Measurements from ENCODE around the gene RNASEL.

RNASEL gene

GRCh38 chr1:182629499-182630096 lies 40.5 kb upstream of the RNASEL start:
- H3K36me3 ChIP-seq (ENCODE audit: control insufficient read depth, insufficient read depth, low read length) = no peaks in the 10 kb centered on the region
- no peaks in the 10 kb centered on the region for H3K27me3 ChIP-seq (ENCODE audit: control insufficient read depth, insufficient read depth, low read length)
- no peak overlapping the region for H3K4me3 ChIP-seq (ENCODE audit: low read depth, low read length)
- H3K9me3 ChIP-seq (ENCODE audit: control insufficient read depth, insufficient read depth, low read depth, low read length) = no peaks in the 10 kb centered on the region
- H3K9ac ChIP-seq (ENCODE audit: low read length) = no peak overlapping the region
- H3K27ac ChIP-seq (ENCODE audit: low read depth, low read length) = no peak overlapping the region
- peaks cover 44% of the 10 kb centered on the region for H3K4me1 ChIP-seq (ENCODE audit: control insufficient read depth, insufficient read depth, low read length)

GRCh38 chr1:182629080-182629479 lies 40.0 kb upstream of the RNASEL start:
- H3K4me3 ChIP-seq (ENCODE audit: low read depth, low read length) = no peak overlapping the region
- no peaks in the 10 kb centered on the region for H3K36me3 ChIP-seq (ENCODE audit: control insufficient read depth, insufficient read depth, low read length)
- H3K4me1 ChIP-seq (ENCODE audit: control insufficient read depth, insufficient read depth, low read length) = peaks cover 43% of the 10 kb centered on the region
- H3K27me3 ChIP-seq (ENCODE audit: control insufficient read depth, insufficient read depth, low read length) = no peaks in the 10 kb centered on the region
- H3K9me3 ChIP-seq (ENCODE audit: control insufficient read depth, insufficient read depth, low read depth, low read length) = no peaks in the 10 kb centered on the region
- no peak overlapping the region for H3K9ac ChIP-seq (ENCODE audit: low read length)
- H3K27ac ChIP-seq (ENCODE audit: low read depth, low read length) = no peak overlapping the region

GRCh38 chr1:182628657-182629056 lies 39.6 kb upstream of the RNASEL start:
- no peak overlapping the region for H3K4me3 ChIP-seq (ENCODE audit: low read depth, low read length)
- no peaks in the 10 kb centered on the region for H3K9me3 ChIP-seq (ENCODE audit: control insufficient read depth, insufficient read depth, low read depth, low read length)
- H3K27me3 ChIP-seq (ENCODE audit: control insufficient read depth, insufficient read depth, low read length) = no peaks in the 10 kb centered on the region
- no peaks in the 10 kb centered on the region for H3K36me3 ChIP-seq (ENCODE audit: control insufficient read depth, insufficient read depth, low read length)
- peaks cover 38% of the 10 kb centered on the region for H3K4me1 ChIP-seq (ENCODE audit: control insufficient read depth, insufficient read depth, low read length)
- H3K27ac ChIP-seq (ENCODE audit: low read depth, low read length) = no peak overlapping the region
- no peak overlapping the region for H3K9ac ChIP-seq (ENCODE audit: low read length)

- Histone ChIP-seq H3K9ac (ENCODE audit: low read length) (no peak overlapping the region), H3K27me3 (ENCODE audit: control insufficient read depth, insufficient read depth, low read length) (no peaks in the 10 kb centered on the region), H3K4me3 (ENCODE audit: low read depth, low read length) (no peak overlapping the region), H3K9me3 (ENCODE audit: control insufficient read depth, insufficient read depth, low read depth, low read length) (no peaks in the 10 kb centered on the region), H3K4me1 (ENCODE audit: control insufficient read depth, insufficient read depth, low read length) (peaks cover 32% of the 10 kb centered on the region), H3K27ac (ENCODE audit: low read depth, low read length) (no peak overlapping the region), H3K36me3 (ENCODE audit: control insufficient read depth, insufficient read depth, low read length) (no peaks in the 10 kb centered on the region)
Observed at GRCh38 chr1:182627622-182628021, 38.6 kb upstream of the RNASEL start.

GRCh38 chr1:182626527-182626926 lies 37.5 kb upstream of the RNASEL start:
- Histone ChIP-seq H3K36me3 (ENCODE audit: control insufficient read depth, insufficient read depth, low read length) (no peaks in the 10 kb centered on the region), H3K4me1 (ENCODE audit: control insufficient read depth, insufficient read depth, low read length) (peaks cover 32% of the 10 kb centered on the region), H3K4me3 (ENCODE audit: low read depth, low read length) (no peak overlapping the region), H3K9me3 (ENCODE audit: control insufficient read depth, insufficient read depth, low read depth, low read length) (no peaks in the 10 kb centered on the region), H3K27ac (ENCODE audit: low read depth, low read length) (no peak overlapping the region), H3K27me3 (ENCODE audit: control insufficient read depth, insufficient read depth, low read length) (no peaks in the 10 kb centered on the region), H3K9ac (ENCODE audit: low read length) (no peak overlapping the region)

- H3K9me3 ChIP-seq (ENCODE audit: control insufficient read depth, insufficient read depth, low read depth, low read length) = no peaks in the 10 kb centered on the region
- no peak overlapping the region for H3K27ac ChIP-seq (ENCODE audit: low read depth, low read length)
- no peaks in the 10 kb centered on the region for H3K36me3 ChIP-seq (ENCODE audit: control insufficient read depth, insufficient read depth, low read length)
- H3K27me3 ChIP-seq (ENCODE audit: control insufficient read depth, insufficient read depth, low read length) = no peaks in the 10 kb centered on the region
- peaks cover 29% of the 10 kb centered on the region for H3K4me1 ChIP-seq (ENCODE audit: control insufficient read depth, insufficient read depth, low read length)
- no peak overlapping the region for H3K4me3 ChIP-seq (ENCODE audit: low read depth, low read length)
- H3K9ac ChIP-seq (ENCODE audit: low read length) = no peak overlapping the region
Observed at GRCh38 chr1:182625719-182626504, 36.9 kb upstream of the RNASEL start.

- no peak overlapping the region for H3K9ac ChIP-seq (ENCODE audit: low read length)
- no peak overlapping the region for H3K4me3 ChIP-seq (ENCODE audit: low read depth, low read length)
- peaks cover 20% of the 10 kb centered on the region for H3K4me1 ChIP-seq (ENCODE audit: control insufficient read depth, insufficient read depth, low read length)
- no peaks in the 10 kb centered on the region for H3K36me3 ChIP-seq (ENCODE audit: control insufficient read depth, insufficient read depth, low read length)
- no peak overlapping the region for H3K27ac ChIP-seq (ENCODE audit: low read depth, low read length)
- H3K27me3 ChIP-seq (ENCODE audit: control insufficient read depth, insufficient read depth, low read length) = no peaks in the 10 kb centered on the region
- no peaks in the 10 kb centered on the region for H3K9me3 ChIP-seq (ENCODE audit: control insufficient read depth, insufficient read depth, low read depth, low read length)
Observed at GRCh38 chr1:182625024-182625423, 36.0 kb upstream of the RNASEL start.

GRCh38 chr1:182624577-182624976 lies 35.5 kb upstream of the RNASEL start:
- Histone ChIP-seq H3K9me3 (ENCODE audit: control insufficient read depth, insufficient read depth, low read depth, low read length) (no peaks in the 10 kb centered on the region), H3K27me3 (ENCODE audit: control insufficient read depth, insufficient read depth, low read length) (no peaks in the 10 kb centered on the region), H3K27ac (ENCODE audit: low read depth, low read length) (no peak overlapping the region), H3K9ac (ENCODE audit: low read length) (no peak overlapping the region), H3K4me1 (ENCODE audit: control insufficient read depth, insufficient read depth, low read length) (peaks cover 16% of the 10 kb centered on the region), H3K36me3 (ENCODE audit: control insufficient read depth, insufficient read depth, low read length) (no peaks in the 10 kb centered on the region), H3K4me3 (ENCODE audit: low read depth, low read length) (no peak overlapping the region)

GRCh38 chr1:182622901-182623528 lies 34.0 kb upstream of the RNASEL start:
- no peak overlapping the region for H3K4me3 ChIP-seq (ENCODE audit: low read depth, low read length)
- H3K9ac ChIP-seq (ENCODE audit: low read length) = no peak overlapping the region
- no peaks in the 10 kb centered on the region for H3K9me3 ChIP-seq (ENCODE audit: control insufficient read depth, insufficient read depth, low read depth, low read length)
- H3K4me1 ChIP-seq (ENCODE audit: control insufficient read depth, insufficient read depth, low read length) = peaks cover 16% of the 10 kb centered on the region
- no peak overlapping the region for H3K27ac ChIP-seq (ENCODE audit: low read depth, low read length)
- H3K27me3 ChIP-seq (ENCODE audit: control insufficient read depth, insufficient read depth, low read length) = no peaks in the 10 kb centered on the region; the same call in 1 of the 2 replicates
- no peaks in the 10 kb centered on the region for H3K36me3 ChIP-seq (ENCODE audit: control insufficient read depth, insufficient read depth, low read length)

GRCh38 chr1:182621906-182622305 lies 32.9 kb upstream of the RNASEL start:
- no peaks in the 10 kb centered on the region for H3K36me3 ChIP-seq (ENCODE audit: control insufficient read depth, insufficient read depth, low read length)
- no peak overlapping the region for H3K27ac ChIP-seq (ENCODE audit: low read depth, low read length)
- no peak overlapping the region for H3K4me3 ChIP-seq (ENCODE audit: low read depth, low read length)
- no peaks in the 10 kb centered on the region for H3K9me3 ChIP-seq (ENCODE audit: control insufficient read depth, insufficient read depth, low read depth, low read length)
- H3K9ac ChIP-seq (ENCODE audit: low read length) = no peak overlapping the region
- H3K27me3 ChIP-seq (ENCODE audit: control insufficient read depth, insufficient read depth, low read length) = peaks cover 4% of the 10 kb centered on the region; the same call in 1 of the 2 replicates
- H3K4me1 ChIP-seq (ENCODE audit: control insufficient read depth, insufficient read depth, low read length) = peaks cover 27% of the 10 kb centered on the region

GRCh38 chr1:182620924-182621585 lies 32.0 kb upstream of the RNASEL start:
- Histone ChIP-seq H3K4me3 (ENCODE audit: low read depth, low read length) (no peak overlapping the region), H3K9me3 (ENCODE audit: control insufficient read depth, insufficient read depth, low read depth, low read length) (no peaks in the 10 kb centered on the region), H3K4me1 (ENCODE audit: control insufficient read depth, insufficient read depth, low read length) (peaks cover 28% of the 10 kb centered on the region), H3K9ac (ENCODE audit: low read length) (no peak overlapping the region), H3K36me3 (ENCODE audit: control insufficient read depth, insufficient read depth, low read length) (no peaks in the 10 kb centered on the region), H3K27ac (ENCODE audit: low read depth, low read length) (no peak overlapping the region), H3K27me3 (ENCODE audit: control insufficient read depth, insufficient read depth, low read length) (peaks cover 10% of the 10 kb centered on the region; the same call in 1 of the 2 replicates)

Measured in HUES6 (cell line).